Fibroblast of the aortic adventitia (primary cell): ENCODE results near the gene ZNF672. TPM values are rescaled to one million over a fixed set of nuclear protein-coding genes. Genes with fewer than 3 reads are reported as not detected.

ENCODE experiments used
- DNase-seq: peaks from one replicate; pipeline ENCODE4 v3.0.0-alpha.2; 2010; ENCODE audit warnings: low read depth
- H3K4me3 ChIP-seq: 2 replicates; pipeline ENCODE4 v1.5.1; 2011; ENCODE audit warnings: low read depth, mild to moderate bottlenecking, control low read depth, low read length, moderate library complexity
- total RNA-seq: library from RNA; depleted of rRNA; stranded (reverse); fragments of >200 nt; gene quantifications from 2 replicates; pipeline ENCODE4 v1.2.3, GENCODE V29; 2012; ENCODE audit warnings: low replicate concordance
- TF ChIP-seq, protein P1 (sequence below): IDR thresholded peaks from 2 replicates; pipeline ENCODE4 v1.5.1; 2011; ENCODE audit warnings: mild to moderate bottlenecking, low read length, control low read depth, inconsistent platforms; ENCODE audit not compliant: insufficient read depth

The ZNF672 gene
- total RNA-seq, 1 donor = 12.9 TPM

DNA sequence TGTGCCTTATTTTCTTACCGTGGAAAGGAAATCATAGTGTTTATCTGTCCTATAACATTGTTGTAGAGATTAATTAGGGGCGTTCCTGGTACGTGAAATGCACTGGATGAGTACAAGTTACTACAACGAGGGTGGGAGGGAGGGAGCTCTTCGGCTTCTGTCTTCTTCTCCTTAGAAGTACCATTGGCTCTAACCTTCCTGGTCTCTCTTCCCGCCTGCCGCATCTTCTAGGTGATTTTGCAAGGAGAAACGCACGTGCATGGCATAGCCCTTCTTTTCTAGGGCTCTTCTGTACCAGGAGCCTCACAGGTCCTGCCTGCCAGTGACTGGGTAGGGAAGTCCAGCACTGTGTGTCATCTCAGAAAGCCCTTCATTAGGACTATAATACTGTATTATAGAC lies 29.1 kb upstream of the ZNF672 start:
- no peak overlapping the region for H3K4me3 ChIP-seq
- TF ChIP-seq, protein P1, sequence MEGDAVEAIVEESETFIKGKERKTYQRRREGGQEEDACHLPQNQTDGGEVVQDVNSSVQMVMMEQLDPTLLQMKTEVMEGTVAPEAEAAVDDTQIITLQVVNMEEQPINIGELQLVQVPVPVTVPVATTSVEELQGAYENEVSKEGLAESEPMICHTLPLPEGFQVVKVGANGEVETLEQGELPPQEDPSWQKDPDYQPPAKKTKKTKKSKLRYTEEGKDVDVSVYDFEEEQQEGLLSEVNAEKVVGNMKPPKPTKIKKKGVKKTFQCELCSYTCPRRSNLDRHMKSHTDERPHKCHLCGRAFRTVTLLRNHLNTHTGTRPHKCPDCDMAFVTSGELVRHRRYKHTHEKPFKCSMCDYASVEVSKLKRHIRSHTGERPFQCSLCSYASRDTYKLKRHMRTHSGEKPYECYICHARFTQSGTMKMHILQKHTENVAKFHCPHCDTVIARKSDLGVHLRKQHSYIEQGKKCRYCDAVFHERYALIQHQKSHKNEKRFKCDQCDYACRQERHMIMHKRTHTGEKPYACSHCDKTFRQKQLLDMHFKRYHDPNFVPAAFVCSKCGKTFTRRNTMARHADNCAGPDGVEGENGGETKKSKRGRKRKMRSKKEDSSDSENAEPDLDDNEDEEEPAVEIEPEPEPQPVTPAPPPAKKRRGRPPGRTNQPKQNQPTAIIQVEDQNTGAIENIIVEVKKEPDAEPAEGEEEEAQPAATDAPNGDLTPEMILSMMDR = no peak

DNA sequence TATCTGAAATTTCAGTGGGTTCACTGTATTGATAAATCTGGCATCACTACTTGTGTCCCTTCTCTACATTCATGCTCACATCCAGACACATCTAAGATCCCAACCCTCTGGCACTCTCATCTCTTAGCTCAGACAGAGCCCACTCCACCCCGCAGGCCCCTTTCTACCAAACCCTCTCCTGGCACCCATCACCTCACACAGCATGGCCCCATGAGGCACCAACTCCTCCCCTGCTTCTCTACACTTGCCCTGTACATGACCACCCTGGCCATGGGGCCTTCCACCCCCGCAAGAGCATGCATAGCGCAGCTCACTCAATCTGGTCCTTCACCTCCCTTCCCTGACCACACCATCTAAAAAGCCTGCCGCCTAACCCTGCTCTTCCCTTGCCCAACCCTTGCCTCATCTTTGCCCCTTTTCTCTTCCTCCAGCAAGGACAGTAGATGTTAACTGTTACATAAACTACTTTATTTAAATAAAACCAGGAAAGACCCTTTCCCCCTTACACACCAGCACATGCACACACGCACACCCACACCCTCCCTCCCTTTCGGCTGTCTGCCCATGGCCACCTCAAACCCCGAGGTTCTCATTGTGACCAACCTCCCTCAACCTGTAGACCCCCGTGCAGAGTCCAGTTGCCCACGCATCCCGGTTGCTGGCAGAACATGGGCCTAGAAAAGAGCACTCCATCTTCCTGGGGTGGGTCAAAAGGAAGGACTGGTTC lies 27.9 kb upstream of the ZNF672 start:
- TF ChIP-seq, protein P1 = no peak
- no peak overlapping the region for H3K4me3 ChIP-seq
- no peak for DNase-seq

More for the DNA sequence above, 29.1 kb upstream of the ZNF672 start:
- no peak for DNase-seq

DNA sequence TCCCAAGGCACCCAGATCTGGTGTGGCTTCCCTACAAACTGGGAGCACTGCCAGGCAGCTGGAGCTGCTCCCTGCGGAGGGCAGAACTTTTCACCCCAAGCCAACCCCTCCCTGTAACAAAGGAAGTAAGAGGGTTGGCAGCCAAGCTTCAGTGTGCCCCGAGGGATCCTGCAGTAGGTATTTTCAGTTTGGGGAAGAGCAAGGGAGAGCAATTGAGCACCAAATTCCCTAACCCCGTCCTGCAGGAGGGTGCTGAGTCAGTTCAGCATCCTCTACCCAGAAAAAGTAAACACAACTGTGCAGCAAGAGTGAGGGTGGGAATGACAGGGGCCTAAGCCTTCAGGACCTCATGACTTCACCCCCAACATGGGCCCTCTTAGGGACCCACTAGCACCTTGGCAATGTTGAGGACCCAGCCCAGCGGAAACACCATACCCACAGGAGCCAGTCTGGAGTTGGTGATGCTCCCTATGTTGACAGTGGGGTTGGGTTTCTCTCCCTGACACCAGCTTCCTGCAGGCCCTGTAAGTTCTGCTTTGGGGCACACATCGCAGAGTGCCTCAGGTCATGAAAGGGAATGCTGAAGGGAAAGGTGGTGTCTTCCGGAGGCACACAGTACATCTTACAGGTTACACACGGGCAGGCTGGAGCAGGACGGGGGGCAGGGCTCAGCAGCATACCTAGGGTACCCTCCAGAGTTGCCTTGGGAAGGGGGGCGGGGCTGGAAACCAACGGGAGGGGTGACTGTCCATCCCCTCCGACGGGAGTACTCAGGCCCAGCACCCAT lies 27.1 kb upstream of the ZNF672 start:
- peak; percentile 72 for DNase-seq
- no peak overlapping the region for H3K4me3 ChIP-seq
- TF ChIP-seq, protein P1 = no peak

DNA sequence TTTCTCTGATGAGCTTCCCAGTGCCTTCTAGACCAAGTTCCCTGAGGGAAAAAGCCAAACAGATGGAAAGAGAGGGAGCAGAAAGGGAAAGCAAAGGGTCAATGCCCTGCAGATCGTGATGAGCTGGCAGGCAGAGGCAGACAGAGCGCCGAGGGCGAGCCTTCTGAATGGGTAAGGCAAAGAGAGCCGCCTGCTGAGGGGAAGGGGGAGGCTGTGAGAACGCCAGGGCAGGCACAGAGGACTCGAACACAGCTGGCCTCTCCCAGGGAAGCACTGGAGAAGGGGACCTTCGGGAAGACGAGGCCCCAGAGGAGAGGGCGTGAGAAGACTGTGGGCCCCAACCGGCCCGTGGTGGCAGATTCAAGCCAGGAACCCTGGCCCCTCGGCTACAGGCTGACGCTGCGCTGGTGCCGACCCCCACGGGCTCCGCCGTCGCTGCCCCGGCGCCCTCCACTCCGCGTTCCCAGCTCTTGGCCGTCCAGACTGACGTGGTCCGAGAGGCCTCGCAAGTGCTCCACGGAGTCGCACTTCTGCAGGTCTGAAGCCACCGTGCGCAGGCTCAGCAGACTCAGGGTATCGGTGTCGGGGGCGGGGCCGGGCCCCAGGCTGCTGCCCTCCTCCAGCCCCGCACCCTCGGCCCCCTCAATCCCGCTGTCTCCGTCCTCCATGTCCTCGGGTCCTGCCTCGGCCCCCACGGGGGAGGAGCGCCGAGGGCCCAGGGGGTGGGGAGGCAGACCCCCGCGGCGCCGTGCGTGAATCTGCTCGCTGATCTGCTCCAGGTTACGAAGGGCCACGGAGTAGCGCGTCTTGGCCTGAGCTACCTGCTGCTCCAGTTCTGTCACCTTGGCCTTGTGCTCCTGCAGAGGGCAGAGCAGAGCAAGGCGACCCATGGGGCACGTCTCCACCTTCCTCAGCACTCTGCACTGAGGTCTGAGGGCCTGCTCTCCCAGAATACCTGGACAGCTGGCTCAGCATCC lies 26.2 kb upstream of the ZNF672 start:
- TF ChIP-seq, protein P1 = no peak
- DNase-seq = no peak
- H3K4me3 ChIP-seq = no peak overlapping the region

DNA sequence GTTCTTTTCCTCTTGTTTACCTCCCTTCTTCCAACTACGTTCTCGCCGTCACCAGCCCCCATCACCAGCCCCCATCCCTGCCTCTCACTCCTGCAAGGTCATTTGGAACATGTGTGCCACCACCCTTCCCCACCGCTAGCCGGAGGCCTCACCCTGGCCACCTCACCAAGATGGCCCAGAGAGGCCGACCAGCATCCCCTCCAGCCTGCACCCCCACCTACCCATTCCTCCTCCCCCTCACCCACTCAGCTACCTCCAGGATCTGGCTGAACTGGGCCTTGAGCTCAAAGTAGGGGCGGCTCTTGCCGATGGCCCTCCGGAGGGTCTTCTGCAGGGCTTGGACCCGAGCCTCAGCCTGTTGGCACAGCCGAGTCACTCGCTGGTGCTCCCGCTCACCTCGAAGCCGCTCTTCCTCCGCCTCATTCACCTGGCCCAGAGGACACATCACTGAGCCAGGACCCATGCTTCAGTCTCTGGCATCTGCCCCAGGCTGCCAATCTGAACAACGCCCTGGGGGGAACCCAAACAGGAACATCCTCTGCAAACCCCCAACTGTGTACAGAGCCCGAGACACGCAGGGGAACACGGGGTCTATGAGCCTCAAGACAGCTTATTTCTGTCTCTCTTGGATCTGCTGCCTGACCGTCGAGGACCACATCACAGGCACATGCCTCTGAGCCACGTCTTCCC lies 25.1 kb upstream of the ZNF672 start:
- no peak overlapping the region for H3K4me3 ChIP-seq
- TF ChIP-seq, protein P1 = no peak
- DNase-seq = no peak

DNA sequence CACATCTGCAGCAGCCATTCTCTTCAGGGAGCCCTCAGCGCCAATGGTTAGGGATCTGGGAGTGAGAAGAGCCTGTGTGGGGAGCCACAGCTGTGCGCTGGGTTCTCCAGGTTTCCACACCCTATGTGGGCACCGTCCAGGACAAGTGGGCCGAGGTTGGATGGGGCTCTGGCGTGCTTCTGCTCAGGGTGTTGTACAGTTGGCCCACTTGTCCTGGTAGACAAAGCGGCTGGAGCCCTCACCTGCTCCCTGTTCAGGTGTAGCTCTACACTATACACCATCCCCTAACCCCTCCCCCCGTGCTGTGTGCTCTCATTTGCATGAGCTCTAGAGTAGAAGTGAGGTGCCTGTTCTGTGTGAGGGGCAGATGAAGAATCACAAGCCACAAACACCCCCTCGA lies 24.5 kb upstream of the ZNF672 start:
- TF ChIP-seq, protein P1 = no peak
- no peak overlapping the region for H3K4me3 ChIP-seq
- DNase-seq = no peak
